Brain microvascular endothelial cell (primary cell): ENCODE measurements around the gene NOS2.

Experiments used
- DNase-seq: peaks from one replicate; pipeline ENCODE4 v3.0.0-alpha.2; 2020
- H3K27ac ChIP-seq: fragments of 250-450 bp; sonication (Bioruptor Pico); 2 replicates; pipeline ENCODE4 v1.5.1; 2020; ENCODE audit warnings: mild to moderate bottlenecking, moderate library complexity
- H3K27me3 ChIP-seq: fragments of 250-450 bp; sonication (Bioruptor Pico); replicated peaks from 2 replicates; pipeline ENCODE4 v1.5.1; 2020; ENCODE audit warnings: mild to moderate bottlenecking
- H3K36me3 ChIP-seq: fragments of 250-450 bp; sonication (Bioruptor Pico); replicated peaks from 2 replicates; pipeline ENCODE4 v1.5.1; 2020; ENCODE audit warnings: mild to moderate bottlenecking
- H3K4me3 ChIP-seq: 2 replicates; pipeline ENCODE4 v1.5.1; 2011; ENCODE audit warnings: low read depth, mild to moderate bottlenecking, control low read depth, low read length, moderate library complexity
- in situ Hi-C: cut with HindIII; loops from 2 replicates; pipeline ENCODE4 v1.10.0; 2017; ENCODE audit warnings: low sequenced_read_pairs, low pct_ligation_motif_present
- TF ChIP-seq, protein P1 (sequence below): IDR thresholded peaks from 2 replicates; pipeline ENCODE4 v1.5.1; 2011; ENCODE audit warnings: low read depth, mild to moderate bottlenecking, moderate library complexity, low read length, control low read depth, inconsistent platforms; ENCODE audit errors: missing control alignments

Gene NOS2

DNA sequence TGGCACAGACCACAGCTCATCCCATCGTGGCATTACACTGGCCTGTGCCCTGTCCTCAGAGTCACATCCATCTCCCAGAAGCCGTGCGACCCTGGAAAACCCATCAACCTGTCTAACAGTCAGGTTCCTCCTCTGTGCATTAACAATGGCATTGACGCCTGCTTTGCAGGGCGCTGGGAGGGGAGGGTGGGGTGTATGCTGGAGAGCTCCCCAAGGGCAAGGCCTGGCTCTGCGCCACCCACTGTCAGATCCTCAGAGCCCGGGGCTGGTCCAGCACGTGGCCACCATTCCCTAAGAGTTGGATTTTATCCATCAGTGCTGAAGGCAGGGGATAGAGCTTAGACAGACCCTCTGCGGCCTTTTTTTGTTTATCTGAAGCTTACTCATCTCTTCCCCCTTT, 28.7 kb downstream of the NOS2 start:
- TF ChIP-seq, protein P1, sequence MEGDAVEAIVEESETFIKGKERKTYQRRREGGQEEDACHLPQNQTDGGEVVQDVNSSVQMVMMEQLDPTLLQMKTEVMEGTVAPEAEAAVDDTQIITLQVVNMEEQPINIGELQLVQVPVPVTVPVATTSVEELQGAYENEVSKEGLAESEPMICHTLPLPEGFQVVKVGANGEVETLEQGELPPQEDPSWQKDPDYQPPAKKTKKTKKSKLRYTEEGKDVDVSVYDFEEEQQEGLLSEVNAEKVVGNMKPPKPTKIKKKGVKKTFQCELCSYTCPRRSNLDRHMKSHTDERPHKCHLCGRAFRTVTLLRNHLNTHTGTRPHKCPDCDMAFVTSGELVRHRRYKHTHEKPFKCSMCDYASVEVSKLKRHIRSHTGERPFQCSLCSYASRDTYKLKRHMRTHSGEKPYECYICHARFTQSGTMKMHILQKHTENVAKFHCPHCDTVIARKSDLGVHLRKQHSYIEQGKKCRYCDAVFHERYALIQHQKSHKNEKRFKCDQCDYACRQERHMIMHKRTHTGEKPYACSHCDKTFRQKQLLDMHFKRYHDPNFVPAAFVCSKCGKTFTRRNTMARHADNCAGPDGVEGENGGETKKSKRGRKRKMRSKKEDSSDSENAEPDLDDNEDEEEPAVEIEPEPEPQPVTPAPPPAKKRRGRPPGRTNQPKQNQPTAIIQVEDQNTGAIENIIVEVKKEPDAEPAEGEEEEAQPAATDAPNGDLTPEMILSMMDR, result no peak
- no peak overlapping the region for H3K27ac ChIP-seq
- H3K36me3 ChIP-seq, result no peaks in the 10 kb centered on the region
- H3K27me3 ChIP-seq, result no peaks in the 10 kb centered on the region
- in situ Hi-C loops, result no loop called here
- DNase-seq, result no peak
- no peak overlapping the region for H3K4me3 ChIP-seq

DNA sequence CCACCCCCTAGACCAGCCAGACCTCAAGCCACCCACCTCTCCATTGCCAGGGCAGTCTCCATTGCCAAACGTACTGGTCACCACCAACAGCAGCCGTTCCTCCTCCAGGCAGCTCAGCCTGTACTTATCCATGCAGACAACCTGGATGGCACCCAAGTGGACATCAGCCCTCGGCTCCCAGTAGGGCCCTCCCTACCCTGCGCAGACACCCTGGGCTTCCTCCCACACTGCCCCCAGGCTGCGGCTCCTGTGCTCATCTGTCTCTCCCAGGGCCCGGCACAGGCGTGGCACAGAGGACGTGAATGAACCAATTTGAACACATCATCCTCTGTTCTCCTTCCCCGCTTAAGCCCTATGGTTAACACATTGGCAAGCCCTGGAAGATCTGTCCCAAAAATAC, 29.5 kb downstream of the NOS2 start:
- no peaks in the 10 kb centered on the region for H3K36me3 ChIP-seq
- TF ChIP-seq, protein P1, result no peak

GRCh38 chr17:27768858-27769410, 31.4 kb downstream of the NOS2 start:
- Histone ChIP-seq H3K4me3 (no peak overlapping the region), H3K36me3 (no peaks in the 10 kb centered on the region), H3K27ac (no peak overlapping the region), H3K27me3 (no peaks in the 10 kb centered on the region)
- in situ Hi-C loops, result no loop called here
- TF ChIP-seq, protein P1, result no peak
- no peak for DNase-seq

More for the DNA sequence above, 29.5 kb downstream of the NOS2 start:
- Histone ChIP-seq H3K27ac (no peak overlapping the region), H3K4me3 (no peak overlapping the region), H3K27me3 (no peaks in the 10 kb centered on the region)
- DNase-seq, result no peak
- in situ Hi-C loops, result no loop called here

GRCh38 chr17:27766438-27766837, 33.9 kb downstream of the NOS2 start:
- no peak for DNase-seq
- no peaks in the 10 kb centered on the region for H3K36me3 ChIP-seq
- TF ChIP-seq, protein P1, result no peak
- H3K27me3 ChIP-seq, result no peaks in the 10 kb centered on the region
- no peak overlapping the region for H3K27ac ChIP-seq
- in situ Hi-C loops, result no loop called here
- H3K4me3 ChIP-seq, result no peak overlapping the region

DNA sequence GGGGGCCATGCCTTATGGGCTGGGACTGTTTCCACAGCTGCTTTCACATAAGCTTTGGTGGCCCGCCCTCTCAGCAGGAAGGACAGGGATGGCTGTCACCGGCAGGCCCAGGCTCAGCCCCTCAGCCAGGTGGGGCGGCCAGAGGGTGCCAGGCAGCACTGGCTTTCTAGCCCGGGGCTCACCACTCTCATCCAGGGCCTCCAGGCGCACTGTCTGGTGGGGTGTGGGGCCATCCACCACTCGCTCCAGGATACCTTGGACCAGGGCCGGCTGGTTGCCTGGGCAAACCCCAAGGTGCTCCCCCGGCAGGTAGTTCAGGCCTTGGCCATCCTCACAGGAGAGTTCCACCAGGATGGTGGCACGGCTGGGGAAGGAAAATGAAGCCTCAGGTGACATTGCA, 35.0 kb downstream of the NOS2 start:
- no peak for DNase-seq
- in situ Hi-C loops, result no loop called here
- no peak overlapping the region for H3K4me3 ChIP-seq
- H3K27me3 ChIP-seq, result no peaks in the 10 kb centered on the region
- TF ChIP-seq, protein P1, result no peak
- H3K27ac ChIP-seq, result no peak overlapping the region
- no peaks in the 10 kb centered on the region for H3K36me3 ChIP-seq

DNA sequence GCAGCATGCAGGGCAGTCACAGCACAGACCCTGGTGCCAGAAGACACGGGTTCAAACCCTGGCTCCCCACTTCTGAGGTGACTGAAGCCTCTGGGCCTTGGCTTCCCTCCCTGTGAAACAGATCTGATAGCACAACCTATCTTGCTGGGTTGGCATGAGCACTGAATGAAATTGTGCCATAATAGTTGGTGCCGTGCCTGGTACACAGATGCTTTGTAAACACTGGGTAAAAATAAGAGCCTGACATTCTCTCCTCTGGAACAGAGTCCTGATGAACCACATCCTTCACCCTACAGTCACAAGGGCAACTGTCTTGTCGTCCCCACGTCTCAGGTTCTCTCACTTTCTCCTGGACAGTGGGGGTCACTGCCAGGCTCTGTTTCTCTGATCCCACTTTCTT, 35.7 kb downstream of the NOS2 start:
- TF ChIP-seq, protein P1, result no peak
- in situ Hi-C loops, result no loop called here
- Histone ChIP-seq H3K36me3 (no peaks in the 10 kb centered on the region), H3K27ac (no peak overlapping the region), H3K27me3 (no peaks in the 10 kb centered on the region), H3K4me3 (no peak overlapping the region)
- DNase-seq, result no peak
